ENCODE data around the gene AKR1C2. TPM values are rescaled to one million over a fixed set of nuclear protein-coding genes. Genes with fewer than 3 reads are reported as not detected.
"Not testable (repeated sequence)": the region's sequence is repeated elsewhere in the genome, so short reads cannot be mapped to it uniquely, and the experiment has no call there.

Gene AKR1C2
- total and polyA plus RNA-seq, 2 donors (not counting 1 experiment from before 2014, with no cell fraction given) = not detected

GRCh38 chr10:4977025-4977424 lies 26.6 kb downstream of the AKR1C2 start:
- intact Hi-C loops (cut with micrococcal nuclease) = no loop called here
- no peaks in the 10 kb centered on the region for H4K20me1 ChIP-seq (ENCODE audit: control insufficient read depth, insufficient read depth, low read length, poor library complexity, severe bottlenecking)

GRCh38 chr10:4974400-4974799 lies 29.3 kb downstream of the AKR1C2 start:
- POLR2A ChIA-PET; H3K4me3 Mint-ChIP-seq; H3K79me2 ChIP-seq (ENCODE audit: control insufficient read depth, insufficient read depth, low read length); H3K4me1 ChIP-seq (ENCODE audit: control insufficient read depth in 2 of 2, insufficient read depth in 2 of 2, low read length in 2 of 2); ATAC-seq (ENCODE audit: low read depth); H3K36me3 ChIP-seq (replicated peaks in 1 of 2; ENCODE audit: control extremely low read depth in 1 of 2, control insufficient read depth in 1 of 2, extremely low read depth in 1 of 2, insufficient read depth in 2 of 2, low read length in 1 of 2); H3K27ac Mint-ChIP-seq; H3K9me3 ChIP-seq (ENCODE audit: control extremely low read depth in 1 of 3, control insufficient read depth in 2 of 3, insufficient read depth in 1 of 3, low read length in 2 of 3); H2AFZ ChIP-seq (ENCODE audit: insufficient read depth, low read depth, low read length, poor library complexity, severe bottlenecking); H4K20me1 ChIP-seq (ENCODE audit: control insufficient read depth, insufficient read depth, low read length, poor library complexity, severe bottlenecking); H3K4me1 Mint-ChIP-seq; H3K27me3 Mint-ChIP-seq; H3K9me3 Mint-ChIP-seq (ENCODE audit: insufficient read depth); CTCF ChIA-PET; H3K4me3 ChIP-seq (ENCODE audit: control extremely low read depth in 1 of 5, extremely low read depth in 1 of 5, insufficient read depth in 1 of 5, low read depth in 2 of 5, low read length in 4 of 5); H3K27me3 ChIP-seq (replicated peaks in 1 of 4; ENCODE audit: control extremely low read depth in 1 of 4, control insufficient read depth in 3 of 4, insufficient read depth in 4 of 4, low read length in 3 of 4); DNase-seq; H3K4me2 ChIP-seq (replicated peaks; ENCODE audit: low read depth, low read length, poor library complexity, severe bottlenecking); intact Hi-C loops (cut with micrococcal nuclease); H3K27ac ChIP-seq (ENCODE audit: low read length in 2 of 2); H3K9ac ChIP-seq (ENCODE audit: low read length): not testable (repeated sequence)

More at GRCh38 chr10:4977025-4977424, 26.6 kb downstream of the AKR1C2 start:
- no peaks in the 10 kb centered on the region for H3K79me2 ChIP-seq (ENCODE audit: control insufficient read depth, insufficient read depth, low read length)
- Mint-ChIP-seq H3K27ac (no peak overlapping the region), H3K4me1 (no peaks in the 10 kb centered on the region), H3K27me3 (peaks cover 3% of the 10 kb centered on the region), H3K4me3 (no peak overlapping the region), H3K9me3 (ENCODE audit: insufficient read depth) (no peaks in the 10 kb centered on the region)
- no peaks in the 10 kb centered on the region for H3K36me3 ChIP-seq (replicated peaks in 1 of 2; ENCODE audit: control extremely low read depth in 1 of 2, control insufficient read depth in 1 of 2, extremely low read depth in 1 of 2, insufficient read depth in 2 of 2, low read length in 1 of 2)
- ChIA-PET CTCF (no interaction called here), POLR2A (no interaction called here)
- no peak overlapping the region for H3K27ac ChIP-seq (ENCODE audit: low read length in 2 of 2)
- no peak for TF ChIP-seq CTCF (IDR thresholded peaks at IDR 0.05)
- no peak for TF ChIP-seq EZH2 (IDR thresholded peaks at IDR 0.05; ENCODE audit: borderline replicate concordance, insufficient read depth, low read depth, low read length, poor library complexity, severe bottlenecking)
- H2AFZ ChIP-seq (ENCODE audit: insufficient read depth, low read depth, low read length, poor library complexity, severe bottlenecking) = no peak overlapping the region
- H3K4me1 ChIP-seq (ENCODE audit: control insufficient read depth in 2 of 2, insufficient read depth in 2 of 2, low read length in 2 of 2) = no peaks in the 10 kb centered on the region
- no peak overlapping the region for H3K4me3 ChIP-seq (ENCODE audit: control extremely low read depth in 1 of 5, extremely low read depth in 1 of 5, insufficient read depth in 1 of 5, low read depth in 2 of 5, low read length in 4 of 5)
- H3K9me3 ChIP-seq (ENCODE audit: control extremely low read depth in 1 of 3, control insufficient read depth in 2 of 3, insufficient read depth in 1 of 3, low read length in 2 of 3) = no peaks in the 10 kb centered on the region
- ATAC-seq (ENCODE audit: low read depth) (no peak), DNase-seq (no peak)
- H3K4me2 ChIP-seq (replicated peaks; ENCODE audit: low read depth, low read length, poor library complexity, severe bottlenecking) = no peak overlapping the region
- no peak overlapping the region for H3K9ac ChIP-seq (ENCODE audit: low read length)
- H3K27me3 ChIP-seq (replicated peaks in 1 of 4; ENCODE audit: control extremely low read depth in 1 of 4, control insufficient read depth in 3 of 4, insufficient read depth in 4 of 4, low read length in 3 of 4) = peaks cover 0 to 3% (median 0%) of the 10 kb centered on the region in 4 experiments

- H3K27me3 ChIP-seq (replicated peaks in 1 of 4; ENCODE audit: control extremely low read depth in 1 of 4, control insufficient read depth in 3 of 4, insufficient read depth in 4 of 4, low read length in 3 of 4); H3K4me1 ChIP-seq (ENCODE audit: control insufficient read depth in 2 of 2, insufficient read depth in 2 of 2, low read length in 2 of 2); H3K27ac ChIP-seq (ENCODE audit: low read length in 2 of 2); H3K79me2 ChIP-seq (ENCODE audit: control insufficient read depth, insufficient read depth, low read length); intact Hi-C loops (cut with micrococcal nuclease); H3K9me3 ChIP-seq (ENCODE audit: control extremely low read depth in 1 of 3, control insufficient read depth in 2 of 3, insufficient read depth in 1 of 3, low read length in 2 of 3); H3K9ac ChIP-seq (ENCODE audit: low read length); POLR2A ChIA-PET; H3K9me3 Mint-ChIP-seq (ENCODE audit: insufficient read depth); H3K4me1 Mint-ChIP-seq; H3K4me3 Mint-ChIP-seq; DNase-seq; H3K36me3 ChIP-seq (replicated peaks in 1 of 2; ENCODE audit: control extremely low read depth in 1 of 2, control insufficient read depth in 1 of 2, extremely low read depth in 1 of 2, insufficient read depth in 2 of 2, low read length in 1 of 2); H4K20me1 ChIP-seq (ENCODE audit: control insufficient read depth, insufficient read depth, low read length, poor library complexity, severe bottlenecking); ATAC-seq (ENCODE audit: low read depth); H2AFZ ChIP-seq (ENCODE audit: insufficient read depth, low read depth, low read length, poor library complexity, severe bottlenecking); H3K4me2 ChIP-seq (replicated peaks; ENCODE audit: low read depth, low read length, poor library complexity, severe bottlenecking); H3K27ac Mint-ChIP-seq; H3K4me3 ChIP-seq (ENCODE audit: control extremely low read depth in 1 of 5, extremely low read depth in 1 of 5, insufficient read depth in 1 of 5, low read depth in 2 of 5, low read length in 4 of 5); H3K27me3 Mint-ChIP-seq; CTCF ChIA-PET: not testable (repeated sequence)
- WGBS (ENCODE audit: insufficient coverage) = 86% methylated on average over 1 of the region's 1 CpG
Measured at GRCh38 chr10:4973294-4973693, 30.4 kb downstream of the AKR1C2 start.
